Measurements from ENCODE around the gene TMEM163.

The TMEM163 gene

GRCh38 chr2:134458473-134458853 lies 260.3 kb downstream of the TMEM163 start:
- DNase-seq (ENCODE audit: low spot score) = no peak

GRCh38 chr2:134457765-134458472 lies 260.9 kb downstream of the TMEM163 start:
- no peak for DNase-seq (ENCODE audit: low spot score)

- DNase-seq (ENCODE audit: low spot score) = no peak
Measured at GRCh38 chr2:134457353-134457752, 261.4 kb downstream of the TMEM163 start.

- no peak for DNase-seq (ENCODE audit: low spot score)
Measured at GRCh38 chr2:134455426-134455825, 263.4 kb downstream of the TMEM163 start.

GRCh38 chr2:134454931-134455330 lies 263.9 kb downstream of the TMEM163 start:
- DNase-seq (ENCODE audit: low spot score) = no peak

GRCh38 chr2:134454426-134454825 lies 264.4 kb downstream of the TMEM163 start:
- DNase-seq (ENCODE audit: low spot score) = no peak

GRCh38 chr2:134453973-134454372 lies 264.8 kb downstream of the TMEM163 start:
- DNase-seq (ENCODE audit: low spot score) = no peak

- DNase-seq (ENCODE audit: low spot score) = no peak
Measured at GRCh38 chr2:134453476-134453875, 265.3 kb downstream of the TMEM163 start.

GRCh38 chr2:134452042-134452733 lies 266.6 kb downstream of the TMEM163 start:
- no peak for DNase-seq (ENCODE audit: low spot score)

GRCh38 chr2:134451347-134451630 lies 267.5 kb downstream of the TMEM163 start:
- DNase-seq (ENCODE audit: low spot score) = no peak

- no peak for DNase-seq (ENCODE audit: low spot score)
Measured at GRCh38 chr2:134449751-134450513, 268.9 kb downstream of the TMEM163 start.

- DNase-seq (ENCODE audit: low spot score) = no peak
Measured at GRCh38 chr2:134449157-134449556, 269.6 kb downstream of the TMEM163 start.

- DNase-seq (ENCODE audit: low spot score) = no peak
Measured at GRCh38 chr2:134448650-134449049, 270.1 kb downstream of the TMEM163 start.

GRCh38 chr2:134447669-134448068 lies 271.1 kb downstream of the TMEM163 start:
- DNase-seq (ENCODE audit: low spot score) = no peak

- DNase-seq (ENCODE audit: low spot score) = no peak
Measured at GRCh38 chr2:134446383-134447017, 272.3 kb downstream of the TMEM163 start.

GRCh38 chr2:134445985-134446382 lies 272.8 kb downstream of the TMEM163 start:
- DNase-seq (ENCODE audit: low spot score) = no peak

- DNase-seq (ENCODE audit: low spot score) = no peak
Measured at GRCh38 chr2:134445116-134445515, 273.7 kb downstream of the TMEM163 start.

- DNase-seq (ENCODE audit: low spot score) = no peak
Measured at GRCh38 chr2:134443814-134444480, 274.9 kb downstream of the TMEM163 start.

GRCh38 chr2:134441153-134441863 lies 277.5 kb downstream of the TMEM163 start:
- no peak for DNase-seq (ENCODE audit: low spot score)

GRCh38 chr2:134440336-134440909 lies 278.4 kb downstream of the TMEM163 start:
- DNase-seq (ENCODE audit: low spot score) = no peak

- no peak for DNase-seq (ENCODE audit: low spot score)
Measured at GRCh38 chr2:134438371-134438770, 280.4 kb downstream of the TMEM163 start.

Data from NAMALWA (cell line).